ENCODE data around the gene SLC25A12. TPM values are rescaled to one million over a fixed set of nuclear protein-coding genes. Genes with fewer than 3 reads are reported as not detected.
A peak's percentile ranks its signal among the peaks of the same experiment; 100 is the strongest.

The SLC25A12 gene
- total RNA-seq, 4 donors from 2014 or later = 12.0 to 31.1 (median 22.1) TPM

- intact Hi-C loops (cut with DNase I) = no loop called here
- WGBS, 2 donors = 84 to 90% methylated on average over 5 of the region's 5 CpGs
- H3K27me3 ChIP-seq = no peaks in the 10 kb centered on the region
- TF ChIP-seq CTCF (IDR thresholded peaks at IDR 0.05) (no peak), POLR2A (IDR thresholded peaks at IDR 0.05) (no peak)
- H3K27ac ChIP-seq = peak overlapping the region in 3 of 4 donors; percentile 50 to 61 (median 56)
- peaks cover 0 to 27% (median 11%) of the 10 kb centered on the region in 3 donors for H3K4me1 ChIP-seq
- no peaks in the 10 kb centered on the region for H3K9me3 ChIP-seq
- H3K4me3 ChIP-seq = no peak overlapping the region
- no peak for DNase-seq
- no peaks in the 10 kb centered on the region for H3K36me3 ChIP-seq
Measured at GRCh38 chr2:171883275-171883893, 10.7 kb downstream of the SLC25A12 start.

GRCh38 chr2:171882089-171882769, 11.8 kb downstream of the SLC25A12 start:
- DNase-seq = no peak
- peaks cover 0 to 37% (median 14%) of the 10 kb centered on the region in 3 donors for H3K4me1 ChIP-seq
- 33 to 36% methylated on average over 2 of the region's 2 CpGs for WGBS, 2 donors
- no peaks in the 10 kb centered on the region for H3K27me3 ChIP-seq
- no peaks in the 10 kb centered on the region for H3K36me3 ChIP-seq
- intact Hi-C loops (cut with DNase I) = no loop called here
- H3K27ac ChIP-seq = peak overlapping the region in 3 of 4 donors; percentile 50 to 61 (median 56)
- no peaks in the 10 kb centered on the region for H3K9me3 ChIP-seq
- H3K4me3 ChIP-seq = no peak overlapping the region
- TF ChIP-seq POLR2A (IDR thresholded peaks at IDR 0.05) = no peak
- no peak for TF ChIP-seq CTCF (IDR thresholded peaks at IDR 0.05)

GRCh38 chr2:171880774-171881173, 13.3 kb downstream of the SLC25A12 start:
- no peak overlapping the region for H3K4me3 ChIP-seq
- peaks cover 0 to 51% (median 14%) of the 10 kb centered on the region in 3 donors for H3K4me1 ChIP-seq
- TF ChIP-seq POLR2A (IDR thresholded peaks at IDR 0.05) (no peak), CTCF (IDR thresholded peaks at IDR 0.05) (no peak)
- no peaks in the 10 kb centered on the region for H3K36me3 ChIP-seq
- H3K27me3 ChIP-seq = no peaks in the 10 kb centered on the region
- no peaks in the 10 kb centered on the region for H3K9me3 ChIP-seq
- DNase-seq = no peak
- WGBS, 2 donors = 88 to 92% methylated on average over 3 of the region's 3 CpGs
- intact Hi-C loops (cut with DNase I) = no loop called here
- H3K27ac ChIP-seq = peak overlapping the region in 2 of 4 donors; percentile 15 to 69

GRCh38 chr2:171879865-171880264, 14.2 kb downstream of the SLC25A12 start:
- Histone ChIP-seq H3K4me1 (peaks cover 0 to 55% (median 14%) of the 10 kb centered on the region in 3 donors), H3K36me3 (peaks cover 0 to 4% (median 0%) of the 10 kb centered on the region in 3 donors), H3K27me3 (no peaks in the 10 kb centered on the region), H3K27ac (peak overlapping the region in 2 of 4 donors; percentile 69 to 82), H3K4me3 (no peak overlapping the region), H3K9me3 (no peaks in the 10 kb centered on the region)
- DNase-seq = no peak
- TF ChIP-seq CTCF (IDR thresholded peaks at IDR 0.05) = no peak
- TF ChIP-seq POLR2A (IDR thresholded peaks at IDR 0.05) = no peak
- intact Hi-C loops (cut with DNase I) = no loop called here
- 84 to 86% methylated on average over 1 of the region's 1 CpG for WGBS, 2 donors

- H3K36me3 ChIP-seq = peaks cover 0 to 10% (median 0%) of the 10 kb centered on the region in 3 donors
- peak overlapping the region in 1 of 4 donors; percentile 12 for H3K4me3 ChIP-seq
- no peak for DNase-seq
- intact Hi-C loops (cut with DNase I) = no loop called here
- TF ChIP-seq CTCF (IDR thresholded peaks at IDR 0.05) (no peak), POLR2A (IDR thresholded peaks at IDR 0.05) (no peak)
- H3K27ac ChIP-seq = peak overlapping the region; percentile 37 to 82 (median 74)
- WGBS, 2 donors = 7 to 21% methylated on average over 2 of the region's 2 CpGs
- H3K9me3 ChIP-seq = no peaks in the 10 kb centered on the region
- H3K4me1 ChIP-seq = peaks cover 0 to 55% (median 14%) of the 10 kb centered on the region in 3 donors
- H3K27me3 ChIP-seq = no peaks in the 10 kb centered on the region
Measured at GRCh38 chr2:171878481-171878993, 15.5 kb downstream of the SLC25A12 start.
